HG03342 (cell line): Measurements from ENCODE around the gene KIAA1217.

ENCODE experiments used
- ATAC-seq: cut with Tn5 transposase; IDR thresholded peaks from one replicate; pipeline ENCODE4 v1.9.1; 2021; ENCODE audit warnings: mild to moderate bottlenecking, moderate library complexity; ENCODE audit not compliant: unreplicated experiment

Gene KIAA1217

DNA sequence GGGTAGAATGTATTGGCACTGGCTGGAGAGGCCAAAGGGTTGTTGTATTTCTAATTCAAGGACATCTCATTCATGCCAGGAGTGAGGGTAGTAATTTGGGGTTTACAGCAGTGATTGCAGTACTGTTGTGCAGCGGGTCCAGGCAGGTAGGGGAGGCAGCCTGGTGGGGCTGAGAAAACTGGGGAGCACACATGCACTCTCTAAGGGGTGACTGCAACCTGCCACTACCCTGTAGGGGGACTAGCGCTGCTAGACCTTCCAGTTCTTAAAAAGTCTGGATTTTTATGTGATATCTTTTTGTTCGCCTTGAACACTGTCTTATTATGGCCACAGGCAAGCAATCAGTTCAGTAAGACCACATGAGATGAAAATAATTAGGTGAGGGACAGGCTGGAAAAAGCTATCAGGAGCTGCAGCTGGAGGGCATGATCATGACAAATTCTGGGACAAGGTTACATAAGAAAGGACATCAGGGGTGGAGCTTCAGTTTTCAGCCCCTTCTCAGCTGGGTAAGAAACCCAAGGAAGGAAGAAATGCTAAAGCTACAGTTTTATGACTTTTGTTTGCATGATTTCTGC, 365.7 kb downstream of the KIAA1217 start:
- ATAC-seq = no peak

DNA sequence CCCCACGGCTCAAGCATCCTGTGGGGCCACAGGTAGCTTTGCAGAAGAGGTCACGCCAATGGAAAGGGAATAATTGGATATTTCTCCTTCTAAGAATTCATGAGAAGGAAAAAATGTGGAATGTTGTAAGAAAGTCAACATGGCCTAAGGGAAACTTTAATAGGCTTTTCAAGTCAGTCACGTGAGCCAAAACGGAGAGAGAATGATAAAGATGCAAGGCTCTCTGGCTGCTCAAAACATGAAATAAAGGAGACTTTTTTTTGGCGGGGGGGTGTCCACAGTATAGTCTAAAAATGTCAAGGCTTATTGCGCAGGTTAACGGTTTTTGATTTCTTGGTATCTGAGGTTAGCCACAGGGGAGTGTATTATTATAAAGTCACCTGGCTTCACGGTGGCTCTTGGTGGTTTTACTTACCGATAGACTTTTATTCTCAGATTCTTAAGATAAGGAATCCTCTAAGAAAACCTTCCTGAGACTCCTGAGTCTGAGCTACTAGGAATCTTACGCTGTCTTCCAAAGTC, 366.6 kb downstream of the KIAA1217 start:
- no peak for ATAC-seq

DNA sequence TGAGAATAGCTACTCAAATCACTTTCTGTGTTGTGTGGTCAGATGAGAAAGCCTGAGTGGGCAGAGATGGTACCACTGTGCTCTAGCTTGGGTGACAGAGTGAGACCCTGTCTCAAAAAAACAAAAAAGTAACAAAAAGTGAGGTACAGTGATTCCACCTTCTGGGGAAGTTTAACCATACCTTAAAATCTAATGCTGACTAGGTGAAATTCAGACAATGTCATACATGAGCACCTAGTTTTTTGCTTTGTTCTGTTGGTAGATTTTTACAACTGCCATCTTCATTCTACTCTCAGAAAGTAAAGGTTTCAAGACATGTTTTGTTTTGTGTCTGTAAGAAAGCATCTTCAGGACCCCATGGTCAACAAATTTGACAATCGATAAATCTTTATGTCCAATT, 370.5 kb downstream of the KIAA1217 start:
- ATAC-seq = no peak

DNA sequence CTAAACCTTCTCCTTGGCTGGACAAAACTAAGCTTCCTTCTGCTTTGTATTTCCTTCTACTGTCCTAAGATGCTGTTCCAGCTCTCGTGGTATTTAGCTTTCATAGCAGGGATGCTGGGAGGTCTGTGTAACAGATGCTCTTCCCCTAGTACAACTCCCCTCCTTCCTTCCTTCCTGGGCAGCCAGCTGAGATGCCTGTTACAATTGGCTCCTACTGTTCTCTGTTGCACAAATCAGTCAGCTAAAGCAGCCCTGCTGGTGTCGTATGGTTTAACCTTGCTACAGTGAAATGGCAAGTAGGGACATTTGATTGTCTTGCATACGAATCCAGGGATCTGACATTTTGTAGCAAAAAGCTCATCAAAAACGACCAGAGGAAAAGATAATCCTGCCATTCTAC, 371.0 kb downstream of the KIAA1217 start:
- no peak for ATAC-seq

DNA sequence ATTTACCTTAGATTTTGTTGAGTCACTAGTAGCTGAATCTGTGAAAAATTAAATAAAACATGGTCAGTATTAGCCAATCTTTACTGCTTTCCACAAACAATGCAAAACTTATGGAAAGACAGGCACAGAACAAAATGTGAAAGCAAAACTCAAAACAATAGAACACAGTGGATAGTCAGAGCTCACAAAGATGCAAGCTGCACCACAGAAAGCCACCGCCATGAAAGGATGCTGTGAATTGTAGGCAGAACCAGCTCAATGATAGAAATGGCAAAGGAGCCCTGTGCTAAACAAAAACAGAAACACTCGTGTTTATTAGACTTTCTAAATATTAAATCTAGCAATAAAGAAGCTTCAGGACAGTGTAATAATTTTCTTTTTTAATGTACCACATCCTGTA, 380.3 kb downstream of the KIAA1217 start:
- no peak for ATAC-seq

DNA sequence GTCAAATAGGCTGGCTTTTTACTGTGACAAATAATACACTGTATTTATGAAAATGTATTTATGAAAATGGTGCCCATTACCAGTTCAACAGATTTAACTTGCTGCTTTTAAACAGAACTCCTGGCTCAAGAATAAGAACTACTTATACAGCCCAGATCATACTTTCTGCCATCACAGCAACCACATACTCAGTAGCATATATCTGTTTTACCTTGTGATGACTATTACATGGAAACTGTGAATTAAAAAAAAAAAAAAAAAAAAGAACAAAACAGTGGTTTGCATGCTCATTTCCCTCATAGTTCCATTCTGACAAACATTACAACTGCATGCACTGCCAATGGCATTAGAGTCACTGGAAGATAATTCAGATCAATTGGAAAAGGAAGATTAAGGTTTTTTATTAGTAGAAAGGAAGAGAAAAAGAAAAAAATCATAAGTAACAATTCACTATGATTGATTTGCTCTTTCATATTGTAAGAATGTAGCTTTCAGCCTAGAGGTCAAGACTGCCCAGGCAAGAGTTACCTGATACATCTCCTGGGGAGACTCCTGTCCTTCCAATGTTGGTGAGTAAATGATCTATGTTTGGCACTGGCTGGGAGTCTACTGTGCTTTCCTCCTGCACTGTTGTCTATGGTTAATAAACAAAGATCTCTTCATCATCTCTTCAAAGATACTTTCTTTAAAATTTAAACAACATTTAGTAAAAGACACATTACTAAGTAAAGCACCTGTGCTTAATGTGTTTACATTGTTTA, 381.9 kb downstream of the KIAA1217 start:
- ATAC-seq = no peak

DNA sequence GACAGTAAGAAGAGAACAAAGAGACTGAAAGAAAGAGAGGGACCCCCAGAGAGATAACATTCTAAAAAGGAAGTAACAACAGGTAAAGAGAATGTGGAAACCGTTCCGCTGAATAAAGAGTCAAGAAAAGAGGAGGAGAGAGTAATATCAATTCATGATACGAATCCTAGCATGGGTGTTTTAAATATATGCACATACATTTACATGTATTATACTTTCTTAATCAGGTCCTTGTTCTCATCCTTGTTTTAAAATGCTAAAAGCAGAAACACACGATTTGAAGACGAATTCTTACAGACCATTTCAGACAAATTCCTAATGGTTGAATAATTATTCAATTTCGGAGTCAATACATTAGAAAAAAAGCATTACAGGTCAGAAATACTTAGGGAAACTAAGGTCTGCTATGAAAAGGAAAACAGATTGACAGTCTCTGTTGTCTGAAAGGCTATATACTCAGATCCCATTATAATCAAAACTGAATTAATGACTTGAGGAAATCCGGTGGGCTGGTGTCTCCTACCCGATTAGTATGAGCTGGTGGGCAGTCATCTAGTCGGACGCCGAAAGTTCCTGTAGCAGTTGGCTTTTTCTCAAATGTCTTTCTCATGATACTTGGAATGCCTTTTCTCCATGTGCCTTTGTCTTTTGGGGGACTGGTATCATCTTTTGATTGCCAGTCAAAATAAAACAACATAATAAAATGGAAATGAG, 387.4 kb downstream of the KIAA1217 start:
- ATAC-seq = no peak

DNA sequence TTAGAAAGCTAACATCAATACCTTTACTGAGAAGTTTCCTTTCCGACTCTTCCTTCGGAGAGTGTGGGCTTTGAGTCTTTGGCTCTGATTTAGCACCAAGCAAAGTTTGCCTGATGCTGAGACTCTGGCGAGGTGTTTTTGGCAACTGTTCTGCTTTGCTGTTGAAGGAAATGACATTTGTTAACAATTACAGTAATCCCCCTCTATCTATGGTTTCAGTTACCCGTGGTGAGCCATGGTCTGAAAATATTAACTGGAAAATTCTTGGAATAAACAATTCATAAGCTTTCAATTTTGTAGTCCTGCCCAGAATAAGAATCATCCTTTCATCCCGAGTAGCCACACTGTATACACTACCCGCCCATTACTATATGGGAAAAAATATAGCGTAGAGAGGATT, 388.5 kb downstream of the KIAA1217 start:
- ATAC-seq = no peak
